ENCODE measurements around the gene FAM53A. TPM values are rescaled to one million over a fixed set of nuclear protein-coding genes. Genes with fewer than 3 reads are reported as not detected.

FAM53A gene
- total RNA-seq, 1 donor from 2014 or later, result 1.7 TPM

GRCh38 chr4:1656986-1657385 lies 27.1 kb downstream of the FAM53A start:
- no peak for TF ChIP-seq CTCF (IDR thresholded peaks at IDR 0.05)
- DNase-seq (no peak), ATAC-seq (no peak)
- H3K27me3 ChIP-seq (ENCODE audit: low read depth), result no peaks in the 10 kb centered on the region
- no peaks in the 10 kb centered on the region for H3K4me1 ChIP-seq
- H3K9me3 ChIP-seq, result no peaks in the 10 kb centered on the region
- no peak overlapping the region for H3K4me3 ChIP-seq
- no peak overlapping the region for H3K27ac ChIP-seq
- H3K36me3 ChIP-seq, result no peaks in the 10 kb centered on the region
- intact Hi-C loops (cut with DNase I), result no loop called here

GRCh38 chr4:1656132-1656531 lies 28.0 kb downstream of the FAM53A start:
- DNase-seq (no peak), ATAC-seq (no peak)
- Histone ChIP-seq H3K4me1 (no peaks in the 10 kb centered on the region), H3K27me3 (ENCODE audit: low read depth) (no peaks in the 10 kb centered on the region), H3K27ac (no peak overlapping the region), H3K9me3 (no peaks in the 10 kb centered on the region), H3K4me3 (no peak overlapping the region), H3K36me3 (no peaks in the 10 kb centered on the region)
- intact Hi-C loops (cut with DNase I), result no loop called here
- TF ChIP-seq CTCF (IDR thresholded peaks at IDR 0.05), result no peak

GRCh38 chr4:1655676-1656075 lies 28.4 kb downstream of the FAM53A start:
- H3K4me1 ChIP-seq, result no peaks in the 10 kb centered on the region
- DNase-seq (no peak), ATAC-seq (no peak)
- H3K27me3 ChIP-seq (ENCODE audit: low read depth), result no peaks in the 10 kb centered on the region
- no peak overlapping the region for H3K4me3 ChIP-seq
- no peak for TF ChIP-seq CTCF (IDR thresholded peaks at IDR 0.05)
- H3K9me3 ChIP-seq, result no peaks in the 10 kb centered on the region
- H3K36me3 ChIP-seq, result no peaks in the 10 kb centered on the region
- intact Hi-C loops (cut with DNase I), result no loop called here
- H3K27ac ChIP-seq, result no peak overlapping the region

- H3K36me3 ChIP-seq, result no peaks in the 10 kb centered on the region
- H3K27ac ChIP-seq, result no peak overlapping the region
- H3K4me3 ChIP-seq, result no peak overlapping the region
- DNase-seq (no peak), ATAC-seq (peak in 1 of 2 donors; percentile 7)
- no peaks in the 10 kb centered on the region for H3K9me3 ChIP-seq
- no peak for TF ChIP-seq CTCF (IDR thresholded peaks at IDR 0.05)
- intact Hi-C loops (cut with DNase I), result no loop called here
- no peaks in the 10 kb centered on the region for H3K27me3 ChIP-seq (ENCODE audit: low read depth)
- H3K4me1 ChIP-seq, result no peaks in the 10 kb centered on the region
Measured at GRCh38 chr4:1655081-1655480, 29.0 kb downstream of the FAM53A start.

GRCh38 chr4:1654216-1654955 lies 29.7 kb downstream of the FAM53A start:
- no peak for DNase-seq
- Histone ChIP-seq H3K4me1 (no peaks in the 10 kb centered on the region), H3K27ac (no peak overlapping the region), H3K4me3 (no peak overlapping the region), H3K27me3 (ENCODE audit: low read depth) (no peaks in the 10 kb centered on the region), H3K9me3 (no peaks in the 10 kb centered on the region), H3K36me3 (no peaks in the 10 kb centered on the region)
- ATAC-seq, result no peak
- intact Hi-C loops (cut with DNase I), result no loop called here
- TF ChIP-seq CTCF (IDR thresholded peaks at IDR 0.05), result no peak

All from lower lobe of right lung (tissue), 2 donors.